HUES48 (cell line): ENCODE data around the gene CACNA1A.

Experiments used
- H3K27ac ChIP-seq: one replicate; pipeline ENCODE4 v1.7.0; 2013; ENCODE audit warnings: low read depth, low read length, inconsistent platforms
- H3K27me3 ChIP-seq: 2 replicates; pipeline ENCODE4 v1.6.1; 2013; ENCODE audit warnings: mild to moderate bottlenecking, low read length; ENCODE audit not compliant: control insufficient read depth, insufficient read depth
- H3K36me3 ChIP-seq: 2 replicates; pipeline ENCODE4 v1.6.1; 2013; ENCODE audit warnings: low read length; ENCODE audit not compliant: control insufficient read depth, insufficient read depth
- H3K4me1 ChIP-seq: 2 replicates; pipeline ENCODE4 v1.6.1; 2013; ENCODE audit warnings: mild to moderate bottlenecking, low read length; ENCODE audit not compliant: control insufficient read depth, insufficient read depth
- H3K4me3 ChIP-seq: 2 replicates; pipeline ENCODE4 v1.5.1; 2013; ENCODE audit warnings: mild to moderate bottlenecking, low read depth, low read length
- H3K9ac ChIP-seq: 2 replicates; pipeline ENCODE4 v1.6.1; 2013; ENCODE audit warnings: mild to moderate bottlenecking, low read depth, low read length, moderate library complexity
- H3K9me3 ChIP-seq: 2 replicates; pipeline ENCODE4 v1.6.1; 2013; ENCODE audit warnings: low read length; ENCODE audit not compliant: control insufficient read depth, insufficient read depth

The CACNA1A gene

DNA sequence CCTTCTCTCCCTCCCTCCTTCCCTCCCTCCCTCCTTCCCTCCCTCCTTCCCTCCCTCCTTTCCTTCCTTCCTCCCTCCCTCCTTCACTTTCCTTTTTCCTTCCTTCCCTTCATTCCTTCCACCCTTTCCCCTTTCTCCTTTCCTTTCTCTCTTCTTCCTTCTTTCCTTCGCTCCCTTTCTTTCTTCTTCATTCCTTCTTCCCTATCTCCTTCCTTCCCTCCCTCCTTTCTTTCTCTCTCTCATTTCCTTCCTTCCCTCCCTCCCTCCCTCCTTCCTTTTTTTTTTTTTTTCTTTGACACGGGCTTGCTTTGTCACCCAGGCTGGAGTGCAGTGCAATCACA, 250.6 kb downstream of the CACNA1A start:
- Histone ChIP-seq H3K4me3 (no peak overlapping the region), H3K27ac (no peak overlapping the region), H3K4me1 (no peaks in the 10 kb centered on the region), H3K9ac (no peak overlapping the region), H3K9me3 (no peaks in the 10 kb centered on the region), H3K27me3 (no peaks in the 10 kb centered on the region), H3K36me3 (peaks cover 5% of the 10 kb centered on the region; the same call in 1 of the 2 replicates)

DNA sequence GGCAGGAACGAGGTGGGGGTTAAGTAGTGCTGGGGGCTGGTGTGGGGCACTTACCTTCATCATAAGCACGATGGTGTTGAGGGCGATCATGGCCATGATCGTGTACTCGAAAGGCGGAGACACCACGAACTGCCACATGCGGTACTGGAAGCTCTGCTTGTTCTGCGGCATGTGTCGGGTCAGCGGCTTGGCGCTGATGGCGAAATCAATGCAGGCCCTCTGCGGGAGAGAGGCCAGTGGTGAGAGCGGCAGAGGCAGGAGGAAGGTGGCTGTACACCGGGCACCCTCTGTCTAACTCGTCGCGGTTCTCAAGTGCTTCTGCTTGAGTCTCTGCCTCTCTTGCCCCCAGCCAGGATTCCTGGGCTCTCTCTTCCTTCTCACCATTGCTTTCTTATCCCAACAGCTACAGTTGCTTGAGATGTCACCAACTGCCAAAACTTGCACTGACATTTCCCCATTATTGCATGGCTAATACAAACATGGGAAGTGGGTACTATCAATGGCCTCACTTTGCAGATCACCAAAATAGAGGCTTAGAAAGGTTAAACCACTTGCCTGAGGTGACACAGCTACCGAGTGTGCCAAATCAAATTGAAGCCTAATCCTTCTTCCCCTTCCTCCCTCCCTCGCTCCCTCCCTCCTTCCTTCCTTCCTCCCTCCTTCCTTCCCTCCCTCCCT, 251.1 kb downstream of the CACNA1A start:
- Histone ChIP-seq H3K9ac (no peak overlapping the region), H3K27me3 (no peaks in the 10 kb centered on the region)

DNA sequence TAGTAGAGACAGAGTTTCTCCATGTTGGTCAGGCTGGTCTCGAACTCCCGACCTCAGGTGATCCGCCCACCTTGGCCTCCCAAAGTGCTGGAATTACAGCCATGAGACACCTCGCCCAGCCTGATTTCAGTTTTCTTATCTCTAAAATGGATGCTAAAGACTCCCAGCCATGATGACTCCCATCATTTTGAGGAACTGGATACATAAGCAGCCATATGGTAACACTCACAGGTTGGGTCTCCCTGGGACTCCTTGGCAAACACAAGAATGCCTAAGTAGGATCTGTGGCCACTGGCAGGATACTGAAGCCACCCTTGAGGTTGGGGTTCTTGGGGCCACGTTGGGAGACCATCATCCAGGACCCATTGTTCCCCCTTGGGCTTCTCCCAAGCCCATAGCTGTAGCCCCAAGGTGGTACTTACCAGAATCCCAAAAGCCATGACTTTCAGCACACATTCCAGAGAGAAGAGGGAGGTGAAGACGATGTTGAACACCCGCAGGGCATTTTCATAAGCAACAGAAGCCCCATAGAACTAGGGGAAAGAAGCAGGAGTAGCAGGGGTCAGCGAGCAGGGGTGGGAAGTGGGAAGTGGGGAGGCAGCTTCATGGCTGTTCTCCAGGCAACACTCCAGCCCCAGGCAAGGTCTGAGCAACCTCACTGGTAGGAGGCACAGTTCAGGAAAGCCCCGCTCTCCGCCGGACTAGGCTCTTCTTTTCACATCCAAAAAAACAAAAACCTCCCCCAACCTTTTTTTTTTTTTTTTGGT, 253.5 kb downstream of the CACNA1A start:
- no peaks in the 10 kb centered on the region for H3K27me3 ChIP-seq
- H3K4me3 ChIP-seq, result no peak overlapping the region
- H3K9ac ChIP-seq, result no peak overlapping the region
- H3K27ac ChIP-seq, result no peak overlapping the region
- no peaks in the 10 kb centered on the region for H3K4me1 ChIP-seq
- H3K36me3 ChIP-seq, result peaks cover 5% of the 10 kb centered on the region; the same call in 1 of the 2 replicates
- no peaks in the 10 kb centered on the region for H3K9me3 ChIP-seq

More for the DNA sequence above, 251.1 kb downstream of the CACNA1A start:
- Histone ChIP-seq H3K4me3 (no peak overlapping the region), H3K36me3 (peaks cover 5% of the 10 kb centered on the region; the same call in 1 of the 2 replicates), H3K27ac (no peak overlapping the region), H3K4me1 (no peaks in the 10 kb centered on the region), H3K9me3 (no peaks in the 10 kb centered on the region)

DNA sequence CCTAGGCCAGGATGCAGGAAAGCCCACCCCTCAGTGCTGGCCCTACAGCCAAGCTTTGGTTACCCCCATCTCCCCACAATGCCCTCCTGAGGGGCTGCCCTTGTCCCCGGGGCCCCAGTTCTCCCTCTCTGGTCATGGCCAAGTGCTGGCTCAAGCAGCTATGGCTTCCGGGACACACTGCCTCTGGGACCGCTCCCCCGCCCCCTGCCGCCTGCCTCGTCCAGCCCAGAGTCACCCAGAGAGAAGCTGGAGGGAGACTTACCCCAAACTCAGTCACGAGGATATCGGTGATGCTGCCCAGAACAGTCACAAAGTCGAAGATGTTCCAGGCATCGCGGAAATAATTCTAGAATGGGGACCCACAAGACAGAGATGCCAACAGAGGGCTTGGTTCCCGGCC, 261.4 kb downstream of the CACNA1A start:
- peaks cover 3% of the 10 kb centered on the region; the same call in 1 of the 2 replicates for H3K9me3 ChIP-seq
- no peaks in the 10 kb centered on the region for H3K27me3 ChIP-seq
- no peak overlapping the region for H3K4me3 ChIP-seq
- H3K4me1 ChIP-seq, result no peaks in the 10 kb centered on the region
- no peak overlapping the region for H3K27ac ChIP-seq
- H3K36me3 ChIP-seq, result no peaks in the 10 kb centered on the region
- no peak overlapping the region for H3K9ac ChIP-seq

DNA sequence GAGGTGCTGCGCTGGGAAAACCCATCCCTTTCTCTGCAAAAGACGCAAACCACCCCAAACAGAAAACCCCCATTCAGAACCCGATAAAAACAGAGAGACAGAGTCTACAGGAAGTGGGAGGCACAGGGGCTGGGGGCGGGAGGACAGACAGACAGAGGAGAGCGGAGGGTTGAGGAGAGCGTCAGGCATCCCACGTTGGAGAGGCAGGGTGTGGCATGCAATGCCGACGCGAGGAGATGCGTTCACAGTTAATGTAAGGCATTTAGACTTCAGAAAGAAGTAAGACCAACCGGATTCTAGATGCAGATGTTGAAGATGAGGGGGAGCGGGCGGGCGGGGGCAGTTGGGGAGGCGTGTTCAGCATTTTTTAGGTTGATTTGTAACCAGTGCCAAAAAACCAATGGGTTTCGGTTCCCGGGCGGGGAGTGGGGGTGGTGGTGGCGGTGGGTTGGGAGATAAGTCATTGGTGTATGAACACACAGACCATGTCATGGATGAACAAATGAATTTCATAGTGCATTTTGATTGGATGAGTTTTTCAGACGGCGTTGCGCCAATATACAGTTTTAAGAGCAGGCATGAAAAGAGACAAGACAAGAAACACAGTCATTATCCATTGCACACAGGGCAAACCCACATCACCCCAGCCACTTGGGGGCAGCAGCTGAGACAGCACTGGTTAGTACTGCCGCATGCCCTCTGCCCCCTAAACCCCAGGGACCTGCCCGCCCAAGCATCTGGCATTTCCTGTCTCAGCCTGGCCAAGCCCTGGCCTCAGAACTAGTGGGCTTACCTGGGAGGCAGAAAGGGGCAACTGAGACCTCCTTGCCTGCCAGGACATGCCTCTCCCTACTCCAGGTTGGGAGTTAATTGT, 264.8 kb downstream of the CACNA1A start:
- Histone ChIP-seq H3K9ac (no peak overlapping the region), H3K4me1 (peaks cover 6% of the 10 kb centered on the region; the same call in 1 of the 2 replicates), H3K4me3 (no peak overlapping the region), H3K9me3 (peaks cover 3% of the 10 kb centered on the region; the same call in 1 of the 2 replicates), H3K27me3 (no peaks in the 10 kb centered on the region), H3K27ac (no peak overlapping the region), H3K36me3 (no peaks in the 10 kb centered on the region)

DNA sequence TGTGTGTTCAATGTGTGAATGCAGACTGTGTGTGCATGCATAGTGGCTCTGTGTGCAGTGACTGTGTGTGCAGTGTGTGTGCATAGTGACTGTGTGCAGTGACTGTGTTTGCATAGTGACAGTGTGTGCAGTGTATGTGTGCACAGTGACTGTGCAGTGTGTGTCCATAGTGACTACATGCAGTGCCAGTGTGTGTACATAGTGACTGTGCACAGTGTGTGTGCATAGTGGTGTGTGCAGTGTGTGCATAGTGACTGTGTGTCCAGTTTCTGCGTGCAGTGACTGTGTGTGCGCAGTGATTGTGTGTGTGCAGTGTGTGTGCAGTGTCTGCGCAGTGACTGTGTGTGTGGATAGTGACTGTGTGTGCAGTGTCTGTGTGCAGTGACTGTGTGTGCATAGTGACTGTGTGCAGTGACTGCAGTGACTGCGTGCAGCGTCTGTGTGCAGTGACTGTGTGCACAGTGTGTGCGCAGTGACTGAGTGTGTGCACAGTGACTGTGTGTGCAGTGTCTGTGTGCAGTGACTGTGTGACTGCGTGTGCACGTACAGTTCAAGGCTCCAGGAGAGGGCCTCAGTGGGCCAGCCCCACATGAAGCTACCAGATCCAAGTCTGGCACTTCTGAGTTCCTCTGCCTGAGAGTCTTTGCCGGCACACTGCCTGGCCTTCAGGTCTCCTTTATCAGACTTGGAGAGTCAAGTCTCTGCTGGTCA, 265.8 kb downstream of the CACNA1A start:
- Histone ChIP-seq H3K9ac (no peak overlapping the region), H3K27me3 (no peaks in the 10 kb centered on the region)

DNA sequence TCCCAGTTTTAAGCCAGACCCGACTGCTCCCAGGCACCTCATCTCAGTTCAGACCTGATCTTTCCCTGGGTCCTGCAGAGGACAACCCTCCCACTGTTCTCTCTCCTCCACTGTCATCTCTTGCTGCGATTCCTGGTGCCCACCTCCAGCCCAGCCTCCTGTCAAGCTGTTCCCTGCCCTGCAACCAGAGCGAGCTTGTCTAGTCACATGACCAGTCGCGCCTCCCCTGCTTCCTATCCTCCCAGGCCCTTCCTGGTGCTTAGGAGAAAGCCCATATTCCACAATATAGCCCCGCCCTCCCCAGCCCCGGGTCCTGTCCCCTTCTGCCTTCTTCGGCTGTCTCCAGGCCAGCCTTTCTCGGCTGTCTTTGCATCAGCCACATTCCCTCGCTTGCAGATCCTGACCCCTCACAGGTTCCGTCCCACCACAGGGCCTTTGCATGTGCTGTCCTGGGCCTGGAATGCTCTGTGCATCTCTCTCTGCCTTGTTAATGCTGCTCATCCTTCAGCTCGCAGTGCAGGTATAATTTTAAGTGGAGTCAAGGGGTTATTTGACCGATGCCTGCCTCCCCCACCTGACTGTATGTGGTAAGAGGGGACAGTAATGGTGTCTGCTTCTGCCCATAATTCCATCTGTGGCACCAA, 267.3 kb downstream of the CACNA1A start:
- H3K4me1 ChIP-seq, result peaks cover 6% of the 10 kb centered on the region; the same call in 1 of the 2 replicates

More for the DNA sequence above, 265.8 kb downstream of the CACNA1A start:
- peaks cover 6% of the 10 kb centered on the region; the same call in 1 of the 2 replicates for H3K4me1 ChIP-seq
- no peaks in the 10 kb centered on the region for H3K36me3 ChIP-seq
- no peaks in the 10 kb centered on the region for H3K9me3 ChIP-seq
- H3K27ac ChIP-seq, result no peak overlapping the region
- no peak overlapping the region for H3K4me3 ChIP-seq

DNA sequence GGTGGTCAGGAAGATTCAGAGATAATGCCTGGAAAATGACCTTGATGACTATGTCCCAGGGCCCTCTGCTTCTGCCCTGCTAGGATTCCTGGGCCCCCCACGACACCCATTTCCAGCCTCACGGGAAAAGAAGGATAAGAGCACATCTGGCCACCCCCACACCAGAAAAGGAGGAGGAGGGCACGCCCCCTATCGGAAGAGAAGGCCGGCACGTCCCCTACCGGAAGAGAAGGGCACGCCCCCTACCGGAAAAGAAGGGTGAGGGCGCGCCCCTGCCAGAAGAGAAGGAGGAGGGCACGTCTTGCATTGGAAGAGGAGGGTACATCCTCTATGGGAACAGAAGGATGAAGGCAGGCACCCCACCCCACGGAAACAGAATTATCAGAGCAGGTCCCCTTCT, 271.8 kb downstream of the CACNA1A start:
- Histone ChIP-seq H3K36me3 (no peaks in the 10 kb centered on the region), H3K27ac (no peak overlapping the region), H3K4me3 (no peak overlapping the region), H3K9me3 (no peaks in the 10 kb centered on the region), H3K4me1 (peaks cover 6% of the 10 kb centered on the region; the same call in 1 of the 2 replicates), H3K9ac (no peak overlapping the region), H3K27me3 (no peaks in the 10 kb centered on the region)

More for the DNA sequence above, 267.3 kb downstream of the CACNA1A start:
- Histone ChIP-seq H3K27me3 (no peaks in the 10 kb centered on the region), H3K4me3 (no peak overlapping the region), H3K27ac (no peak overlapping the region), H3K36me3 (no peaks in the 10 kb centered on the region), H3K9me3 (no peaks in the 10 kb centered on the region), H3K9ac (no peak overlapping the region)

DNA sequence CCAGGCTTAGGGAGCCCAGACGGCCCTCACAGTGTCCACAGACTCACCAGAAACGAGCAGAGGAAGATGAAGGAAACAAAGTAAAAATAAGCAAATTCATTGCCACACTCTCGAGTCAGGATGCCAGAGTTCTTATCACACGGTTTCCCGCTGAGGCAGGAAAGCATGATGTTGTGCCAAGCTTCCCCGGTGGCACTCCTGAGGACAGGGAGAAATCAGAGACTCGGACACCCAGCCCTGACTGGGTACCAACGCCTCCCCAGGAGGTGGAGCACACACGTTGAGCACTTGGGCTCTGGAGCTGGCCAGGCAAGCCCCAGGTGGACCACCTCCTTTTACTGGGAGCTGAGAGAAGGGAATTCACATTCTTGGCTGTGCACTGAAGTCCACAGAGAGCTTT, 274.6 kb downstream of the CACNA1A start:
- Histone ChIP-seq H3K4me3 (no peak overlapping the region), H3K4me1 (no peaks in the 10 kb centered on the region; the same call in 1 of the 2 replicates), H3K27ac (no peak overlapping the region), H3K27me3 (no peaks in the 10 kb centered on the region), H3K9me3 (no peaks in the 10 kb centered on the region), H3K9ac (no peak overlapping the region), H3K36me3 (no peaks in the 10 kb centered on the region)

DNA sequence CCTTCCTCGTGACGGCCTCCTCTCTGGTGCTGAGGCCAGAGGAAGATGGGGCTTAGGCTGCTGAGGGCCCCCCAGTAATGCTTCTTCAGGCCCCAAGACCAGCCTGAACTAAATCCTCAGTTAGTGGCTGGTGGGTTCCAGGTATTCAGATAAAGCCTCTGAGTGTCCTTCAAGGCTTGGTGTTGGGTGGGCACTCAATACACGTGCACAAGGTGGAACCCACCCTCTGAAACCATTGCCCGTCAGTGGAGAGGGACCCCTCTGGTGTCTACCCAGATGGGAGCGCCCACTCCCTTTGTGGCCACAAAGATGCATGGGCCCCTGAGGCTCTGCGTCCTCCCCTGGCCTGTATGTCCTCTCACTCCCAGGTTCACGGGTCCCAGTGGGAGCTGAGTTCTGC, 277.0 kb downstream of the CACNA1A start:
- no peak overlapping the region for H3K9ac ChIP-seq
- no peaks in the 10 kb centered on the region for H3K36me3 ChIP-seq
- H3K27ac ChIP-seq, result no peak overlapping the region
- no peaks in the 10 kb centered on the region for H3K9me3 ChIP-seq
- H3K4me3 ChIP-seq, result no peak overlapping the region
- no peaks in the 10 kb centered on the region; the same call in 1 of the 2 replicates for H3K4me1 ChIP-seq
- no peaks in the 10 kb centered on the region for H3K27me3 ChIP-seq
